Hindlimb muscle (tissue), 1 donor: ENCODE results near the gene ZNF350. TPM values are rescaled to one million over a fixed set of nuclear protein-coding genes. Genes with fewer than 3 reads are reported as not detected.
"Not testable (repeated sequence)": the region's sequence is repeated elsewhere in the genome, so short reads cannot be mapped to it uniquely, and the experiment has no call there.

Experiments used
- DNase-seq: peaks from one replicate; pipeline ENCODE4 v3.0.0-alpha.2; 2013
- polyA plus RNA-seq: library from polyadenylated mRNA; unstranded; fragments of 120-200 nt; gene quantifications from one replicate; pipeline ENCODE4 v1.2.1, GENCODE V29; 2013; ENCODE audit not compliant: insufficient read length

ZNF350 gene
- 6.5 TPM for polyA plus RNA-seq

GRCh38 chr19:51986309-51987291, at the start of gene ZNF350:
Gene ZNF350, minus strand, starts transcription at chr19:51986840. Its CDS starts 12,480 bp downstream, at chr19:51974360.
- peak; percentile 93 for DNase-seq

- DNase-seq: no peak
Measured at GRCh38 chr19:52034051-52034728, 47.5 kb upstream of the ZNF350 start.

GRCh38 chr19:52028780-52029123, 42.1 kb upstream of the ZNF350 start:
- no peak for DNase-seq

- peak; percentile 92 for DNase-seq
Measured at GRCh38 chr19:52028027-52028779, 41.6 kb upstream of the ZNF350 start, which contains the start of gene ZNF614. Gene ZNF614, minus strand, starts transcription at chr19:52028379. Its CDS starts 2,634 bp downstream, at chr19:52025745.

- DNase-seq: not testable (repeated sequence)
Measured at GRCh38 chr19:52026255-52026990, 39.8 kb upstream of the ZNF350 start.

- not testable (repeated sequence) for DNase-seq
Measured at GRCh38 chr19:52024478-52024877, 37.8 kb upstream of the ZNF350 start.

- no peak for DNase-seq
Measured at GRCh38 chr19:52022193-52022592, 35.6 kb upstream of the ZNF350 start.

- no peak for DNase-seq
Measured at GRCh38 chr19:52020506-52020905, 33.9 kb upstream of the ZNF350 start.

GRCh38 chr19:52010674-52011073, 24.0 kb upstream of the ZNF350 start:
- no peak for DNase-seq

GRCh38 chr19:52007806-52008557, 21.3 kb upstream of the ZNF350 start, which contains the start of gene ZNF615:
Gene ZNF615, minus strand, starts transcription at chr19:52008211. Its CDS starts 4,500 bp downstream, at chr19:52003711.
- DNase-seq: peak; percentile 94

GRCh38 chr19:52007451-52007805, 20.8 kb upstream of the ZNF350 start:
- no peak for DNase-seq

GRCh38 chr19:51994048-51994644, 7.5 kb upstream of the ZNF350 start:
- DNase-seq: no peak

- DNase-seq: no peak
Measured at GRCh38 chr19:51993422-51993821, 6.8 kb upstream of the ZNF350 start.

- no peak for DNase-seq
Measured at GRCh38 chr19:51983361-51983760, 3.3 kb downstream of the ZNF350 start.

- DNase-seq: not testable (repeated sequence)
Measured at GRCh38 chr19:51980926-51981325, 5.7 kb downstream of the ZNF350 start.

- no peak for DNase-seq
Measured at GRCh38 chr19:51980116-51980736, 6.4 kb downstream of the ZNF350 start.

- no peak for DNase-seq
Measured at GRCh38 chr19:51978882-51979281, 7.8 kb downstream of the ZNF350 start.

- no peak for DNase-seq
Measured at GRCh38 chr19:51977346-51977745, 9.3 kb downstream of the ZNF350 start.

GRCh38 chr19:51976852-51977251, 9.8 kb downstream of the ZNF350 start:
- DNase-seq: no peak

- not testable (repeated sequence) for DNase-seq
Measured at GRCh38 chr19:51975787-51976186, 10.9 kb downstream of the ZNF350 start.
